ENCODE data around the gene RABEPK.
"Not testable (repeated sequence)": the region's sequence is repeated elsewhere in the genome, so short reads cannot be mapped to it uniquely, and the experiment has no call there.

Gene RABEPK

GRCh38 chr9:125262294-125262991 is 62.1 kb downstream of the RABEPK start:
- no peak for TF ChIP-seq CTCF (IDR thresholded peaks at IDR 0.05; ENCODE audit: control extremely low read depth, extremely low read depth, low read depth, missing control alignments)
- no peak for DNase-seq (ENCODE audit: extremely low spot score)
- ChIA-PET CTCF (interaction anchor here (1.2 to 1.9 kb wide), 3 partner anchors 14 to 145 kb away, joined by 3 to 5 read pairs (median 5); no protein-coding TSS in a partner anchor), POLR2A (no interaction called here)

GRCh38 chr9:125264068-125264467 is 63.7 kb downstream of the RABEPK start:
- POLR2A ChIA-PET, result interaction anchor here (0.6 to 1.4 kb wide), 2 partner anchors 23 to 68 kb away, joined by 3 to 5 read pairs; partner anchors contain the start of gene HSPA5
- CTCF ChIA-PET, result interaction anchor here (1.2 kb wide), 1 partner anchor 12 kb away, joined by 3 read pairs; no protein-coding TSS in a partner anchor
- DNase-seq (ENCODE audit: extremely low spot score), result not testable (repeated sequence)

- DNase-seq (ENCODE audit: extremely low spot score), result no peak
- ChIA-PET POLR2A (interaction anchor here (0.6 kb wide), 3 partner anchors 69 to 408 kb away, joined by 3 to 15 read pairs (median 10); no protein-coding TSS in a partner anchor), CTCF (interaction anchor here (0.7 to 1.8 kb wide), 3 partner anchors 12 to 36 kb away, joined by 3 to 9 read pairs (median 3); no protein-coding TSS in a partner anchor)
- TF ChIP-seq CTCF (IDR thresholded peaks at IDR 0.05; ENCODE audit: control extremely low read depth, extremely low read depth, low read depth, missing control alignments), result no peak
These were observed 68.2 kb downstream of the RABEPK start for GRCh38 chr9:125268394-125269013.

GRCh38 chr9:125269014-125269397 is 68.7 kb downstream of the RABEPK start:
- POLR2A ChIA-PET, result interaction anchor here (0.6 kb wide), 3 partner anchors 48 to 408 kb away, joined by 3 to 15 read pairs (median 3); no protein-coding TSS in a partner anchor
- no peak for TF ChIP-seq CTCF (IDR thresholded peaks at IDR 0.05; ENCODE audit: control extremely low read depth, extremely low read depth, low read depth, missing control alignments)
- no peak for DNase-seq (ENCODE audit: extremely low spot score)
- CTCF ChIA-PET, result interaction anchor here (0.7 to 1.8 kb wide), 4 partner anchors 13 to 35 kb away, joined by 3 to 9 read pairs (median 3); no protein-coding TSS in a partner anchor

- no peak for TF ChIP-seq CTCF (IDR thresholded peaks at IDR 0.05; ENCODE audit: control extremely low read depth, extremely low read depth, low read depth, missing control alignments)
- no peak for DNase-seq (ENCODE audit: extremely low spot score)
- ChIA-PET CTCF (no interaction called here), POLR2A (no interaction called here)
These were observed 70.7 kb downstream of the RABEPK start for GRCh38 chr9:125271081-125271480.

- DNase-seq (ENCODE audit: extremely low spot score), result no peak
- ChIA-PET CTCF (no interaction called here), POLR2A (interaction anchor here (0.6 to 1.6 kb wide), 2 partner anchors 31 to 60 kb away, joined by 3 to 8 read pairs; partner anchors contain the start of gene HSPA5)
- TF ChIP-seq CTCF (IDR thresholded peaks at IDR 0.05; ENCODE audit: control extremely low read depth, extremely low read depth, low read depth, missing control alignments), result no peak
These were observed 72.4 kb downstream of the RABEPK start for GRCh38 chr9:125272697-125273096.

- ChIA-PET CTCF (interaction anchor here (1.0 to 1.9 kb wide), 3 partner anchors 13 to 21 kb away, joined by 3 to 6 read pairs (median 3); no protein-coding TSS in a partner anchor), POLR2A (no interaction called here)
- DNase-seq (ENCODE audit: extremely low spot score), result no peak
- TF ChIP-seq CTCF (IDR thresholded peaks at IDR 0.05; ENCODE audit: control extremely low read depth, extremely low read depth, low read depth, missing control alignments), result no peak
These were observed 76.4 kb downstream of the RABEPK start for GRCh38 chr9:125276771-125277170.
